GM18498 (cell line): ENCODE results near the gene SRPK3.
"Not testable (repeated sequence)": the region's sequence is repeated elsewhere in the genome, so short reads cannot be mapped to it uniquely, and the experiment has no call there.

Experiments
- ATAC-seq: cut with Tn5 transposase; IDR thresholded peaks from one replicate; pipeline ENCODE4 v1.9.1; 2021; ENCODE audit warnings: mild to moderate bottlenecking, moderate library complexity; ENCODE audit not compliant: unreplicated experiment

The SRPK3 gene

DNA sequence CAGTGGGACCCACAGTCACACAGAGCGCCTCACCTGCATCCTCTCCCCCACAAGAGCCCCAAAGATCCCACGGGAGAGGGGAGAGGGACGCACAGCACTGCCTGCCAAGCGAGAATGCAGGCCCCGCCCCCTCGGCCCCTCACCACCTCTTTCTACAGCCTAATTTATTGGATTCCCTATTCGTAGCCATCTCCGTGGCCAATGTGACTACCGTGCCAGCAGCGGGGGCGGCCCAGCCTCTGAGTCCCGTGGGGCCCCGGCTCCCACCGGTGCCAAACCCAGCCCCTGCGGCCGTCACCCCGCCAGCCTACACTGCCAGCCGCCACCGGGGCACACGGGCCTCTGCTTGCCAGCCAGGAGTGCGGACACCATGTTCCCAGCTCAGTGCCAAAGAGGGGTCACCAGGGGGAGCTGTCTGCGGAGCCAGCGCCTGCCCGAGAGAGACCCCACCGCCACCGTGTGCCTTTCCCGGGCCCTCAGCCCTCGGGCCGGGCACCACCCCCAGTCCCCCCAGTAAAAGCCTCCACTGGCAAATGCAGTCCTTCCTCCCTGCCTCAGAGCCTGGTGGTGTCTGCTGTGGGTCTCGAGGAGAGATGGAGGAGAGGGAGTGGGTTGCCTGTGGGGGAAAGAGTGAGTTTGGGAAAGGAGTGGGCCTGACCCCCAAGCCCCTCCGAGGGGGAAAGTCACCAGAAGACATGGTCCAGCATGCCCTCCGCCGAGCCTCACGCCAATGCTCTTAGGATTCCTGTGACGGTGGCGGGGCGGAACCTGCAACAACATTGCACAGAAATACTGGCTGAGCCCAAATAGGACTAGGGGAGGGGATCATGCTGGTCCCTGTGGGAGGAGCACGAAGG, 36.4 kb upstream of the SRPK3 start:
- no peak for ATAC-seq

DNA sequence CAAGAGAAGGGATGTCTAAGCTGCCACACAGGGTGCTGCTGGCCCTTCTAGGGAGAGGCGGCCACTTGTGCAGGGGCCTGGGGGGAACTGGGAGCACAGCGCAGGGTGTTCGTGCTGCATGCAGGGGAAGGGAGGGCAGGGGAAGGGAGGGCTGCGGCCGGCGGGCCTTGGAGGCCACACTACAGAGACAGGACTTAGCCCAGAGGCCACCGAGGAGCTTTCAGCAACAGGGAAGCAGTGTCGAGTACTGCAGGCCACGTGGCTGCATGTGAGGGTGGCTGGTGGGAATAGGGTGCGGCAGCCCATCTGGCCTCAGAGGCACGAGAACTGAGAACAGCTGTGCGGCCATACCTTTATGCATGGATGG, 35.8 kb upstream of the SRPK3 start:
- not testable (repeated sequence) for ATAC-seq

DNA sequence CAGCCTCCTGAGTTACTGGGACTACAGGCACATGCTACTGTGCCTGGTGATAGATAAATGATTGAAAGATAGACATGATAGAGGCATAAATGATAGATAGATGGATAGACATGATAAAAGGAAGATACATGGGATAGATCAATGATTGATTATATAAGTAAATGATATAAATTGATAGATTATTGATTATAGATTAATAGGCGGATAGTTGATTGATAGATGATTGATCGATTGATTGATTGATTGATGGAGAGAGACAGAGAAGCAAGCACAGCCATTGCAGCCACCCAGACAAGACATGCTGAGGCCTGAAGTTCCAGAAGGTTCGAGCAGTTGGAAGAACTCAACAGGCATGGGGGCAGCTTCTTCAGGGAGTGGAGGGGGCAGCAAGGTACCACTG, 34.5 kb upstream of the SRPK3 start:
- ATAC-seq, result no peak

DNA sequence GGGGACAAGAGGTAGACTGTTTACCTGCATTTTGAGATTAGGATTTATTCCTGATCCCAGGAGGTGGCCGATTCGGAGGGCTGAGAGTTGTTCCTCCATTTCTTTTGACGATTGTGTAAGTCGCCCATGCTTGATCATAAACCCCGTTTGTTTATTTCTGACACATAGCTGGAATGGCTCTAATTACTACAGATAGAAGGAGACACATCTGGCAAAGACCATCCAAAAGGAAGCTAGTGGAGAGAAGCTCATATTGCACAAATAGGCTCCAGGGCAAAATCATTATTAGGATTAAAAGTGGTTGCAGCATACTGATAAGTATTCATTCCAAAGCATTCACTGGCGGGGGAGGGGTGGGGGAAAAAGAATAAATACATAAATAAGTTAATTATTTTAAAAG, 33.9 kb upstream of the SRPK3 start:
- not testable (repeated sequence) for ATAC-seq

DNA sequence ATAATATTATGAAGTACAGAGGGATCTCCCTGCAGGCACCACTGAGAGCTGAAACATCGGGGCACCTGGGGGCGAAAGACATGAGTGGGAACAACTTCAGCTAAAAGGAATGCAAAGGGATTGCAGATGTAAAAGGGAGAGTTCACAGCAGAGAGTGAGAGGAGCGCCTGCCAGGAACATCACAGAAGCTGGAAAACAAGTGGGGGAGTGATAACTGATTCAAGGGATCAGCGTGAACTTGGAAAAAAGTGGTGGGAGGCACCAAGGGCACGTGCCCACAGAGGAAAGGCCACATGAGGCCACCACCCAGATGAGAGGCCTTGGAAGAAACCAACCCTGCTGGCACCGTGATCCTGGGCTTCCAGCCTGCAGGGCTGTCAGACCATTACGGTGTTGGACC, 31.8 kb upstream of the SRPK3 start:
- ATAC-seq, result not testable (repeated sequence)

DNA sequence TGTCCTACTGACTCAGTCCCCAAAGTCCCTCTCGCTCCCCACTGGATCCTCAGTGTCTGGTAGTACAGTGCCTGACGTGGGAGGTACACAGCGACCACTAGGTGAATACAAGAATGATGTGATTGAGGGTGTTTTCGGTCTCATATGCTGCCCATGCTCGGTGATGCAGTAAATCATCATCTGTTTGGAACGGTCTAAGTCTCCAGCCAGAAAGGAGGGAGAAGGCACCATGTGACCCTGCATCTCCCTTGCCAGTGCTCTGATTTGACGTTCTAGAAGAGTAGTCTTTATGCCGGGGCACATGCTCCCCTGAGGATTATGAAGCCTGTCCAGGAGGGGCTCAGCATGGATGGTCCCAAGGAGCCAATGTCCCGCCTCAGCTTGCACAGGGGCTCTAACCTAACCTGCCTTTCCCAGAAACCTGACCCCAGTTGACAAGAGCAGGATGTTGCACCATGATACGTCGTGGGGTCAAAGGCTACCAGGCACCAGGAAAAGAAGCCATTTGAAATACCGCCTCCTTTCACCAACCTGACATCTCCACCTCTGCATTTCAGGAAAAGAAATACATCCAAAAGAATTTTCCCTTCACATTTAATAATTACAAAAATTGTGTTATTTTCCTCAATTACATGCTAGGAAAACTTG, 30.6 kb upstream of the SRPK3 start:
- no peak for ATAC-seq

DNA sequence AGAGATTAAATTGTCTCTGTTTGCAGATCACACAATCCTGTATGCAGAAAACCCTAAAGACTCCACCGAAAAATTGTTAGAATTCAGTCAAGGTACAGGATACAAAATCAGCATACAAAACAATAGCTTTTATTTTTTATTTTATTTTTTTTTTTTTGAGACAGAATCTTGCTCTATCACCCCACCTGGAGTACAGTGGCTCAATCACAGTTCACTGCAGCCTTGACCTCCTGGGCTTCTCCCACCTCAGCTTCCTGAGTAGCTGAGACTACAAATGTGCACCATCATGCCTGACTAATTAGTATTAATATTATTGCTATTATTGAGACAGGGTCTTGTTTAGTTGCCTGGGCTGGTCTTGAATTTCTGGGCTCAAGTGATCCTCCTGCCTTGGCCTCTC, 25.7 kb upstream of the SRPK3 start:
- ATAC-seq, result no peak

DNA sequence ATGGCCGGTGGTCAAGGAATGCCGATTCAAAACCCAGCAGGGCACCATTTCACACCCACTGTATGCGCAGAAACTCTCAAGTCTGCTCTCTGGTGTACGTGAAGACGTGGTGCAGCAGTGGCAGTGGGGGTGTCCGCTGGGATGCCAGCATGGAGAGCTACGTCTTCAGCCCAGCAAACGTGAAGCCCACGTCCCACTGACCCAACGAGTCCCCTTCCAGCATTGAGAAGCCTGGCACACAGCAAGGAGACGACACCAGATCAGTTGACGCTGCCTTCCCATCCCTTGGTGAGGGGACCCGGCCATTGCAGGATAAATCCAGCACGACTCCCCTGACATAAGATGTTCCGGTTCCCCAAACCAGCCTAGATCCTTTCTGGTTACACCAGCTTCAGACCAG, 19.0 kb upstream of the SRPK3 start:
- ATAC-seq, result no peak

DNA sequence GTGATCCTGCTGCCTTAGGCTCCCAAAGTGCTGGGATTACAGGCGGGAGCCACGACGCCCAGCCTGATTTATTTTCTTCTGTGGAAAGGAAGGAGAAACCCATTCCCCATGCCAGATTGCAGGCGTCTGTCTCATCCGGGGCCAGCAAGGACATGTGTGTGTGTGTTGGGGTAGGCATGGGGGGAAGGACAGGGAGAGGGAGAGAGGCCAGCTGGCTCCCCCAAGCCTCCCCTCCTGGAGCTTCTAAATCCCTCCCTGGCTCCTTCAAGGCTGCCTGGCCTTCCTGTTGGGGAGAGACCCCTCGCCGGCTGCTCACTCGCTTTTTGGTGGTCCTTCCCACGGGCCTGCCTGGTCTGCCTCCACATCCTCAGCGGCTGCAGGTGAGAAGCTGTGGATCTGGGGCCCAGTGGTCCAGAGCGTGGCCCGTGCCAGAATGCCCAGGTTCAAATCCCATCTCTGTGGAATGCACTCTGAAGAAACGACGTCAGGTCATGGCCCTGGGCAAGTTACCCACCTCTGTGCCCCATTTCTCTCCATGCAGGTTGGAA, 18.1 kb upstream of the SRPK3 start:
- no peak for ATAC-seq

DNA sequence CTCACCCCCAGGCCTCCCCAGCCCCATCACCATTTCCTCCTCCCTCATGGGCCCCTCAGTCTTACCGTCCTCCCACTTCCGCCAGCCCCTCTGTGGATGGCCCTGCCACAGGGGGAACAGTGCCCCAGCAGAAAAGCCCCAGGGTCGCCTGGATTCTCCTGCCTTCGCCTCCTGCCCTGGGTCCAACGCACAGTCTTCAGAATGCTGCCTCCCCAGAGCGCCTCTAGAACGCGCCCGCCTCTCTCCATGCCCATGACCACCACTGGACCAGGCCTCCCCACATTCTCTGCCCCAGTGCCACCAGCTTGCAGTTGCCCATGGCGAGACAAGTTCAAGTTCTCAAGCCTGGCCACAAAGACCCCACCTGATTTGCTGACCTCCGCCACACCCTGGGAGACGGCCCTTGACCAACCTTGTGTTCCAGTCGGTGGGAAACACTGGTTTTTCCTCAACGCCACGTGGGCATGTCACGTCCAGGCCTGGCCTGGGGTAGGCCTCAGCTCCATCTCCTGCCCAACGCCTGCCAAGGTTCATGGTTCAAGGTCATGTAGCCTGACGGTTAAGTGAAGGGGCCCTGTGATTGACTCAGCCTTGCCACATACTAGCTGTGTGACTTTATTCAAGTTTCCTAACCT, 17.4 kb upstream of the SRPK3 start:
- no peak for ATAC-seq

DNA sequence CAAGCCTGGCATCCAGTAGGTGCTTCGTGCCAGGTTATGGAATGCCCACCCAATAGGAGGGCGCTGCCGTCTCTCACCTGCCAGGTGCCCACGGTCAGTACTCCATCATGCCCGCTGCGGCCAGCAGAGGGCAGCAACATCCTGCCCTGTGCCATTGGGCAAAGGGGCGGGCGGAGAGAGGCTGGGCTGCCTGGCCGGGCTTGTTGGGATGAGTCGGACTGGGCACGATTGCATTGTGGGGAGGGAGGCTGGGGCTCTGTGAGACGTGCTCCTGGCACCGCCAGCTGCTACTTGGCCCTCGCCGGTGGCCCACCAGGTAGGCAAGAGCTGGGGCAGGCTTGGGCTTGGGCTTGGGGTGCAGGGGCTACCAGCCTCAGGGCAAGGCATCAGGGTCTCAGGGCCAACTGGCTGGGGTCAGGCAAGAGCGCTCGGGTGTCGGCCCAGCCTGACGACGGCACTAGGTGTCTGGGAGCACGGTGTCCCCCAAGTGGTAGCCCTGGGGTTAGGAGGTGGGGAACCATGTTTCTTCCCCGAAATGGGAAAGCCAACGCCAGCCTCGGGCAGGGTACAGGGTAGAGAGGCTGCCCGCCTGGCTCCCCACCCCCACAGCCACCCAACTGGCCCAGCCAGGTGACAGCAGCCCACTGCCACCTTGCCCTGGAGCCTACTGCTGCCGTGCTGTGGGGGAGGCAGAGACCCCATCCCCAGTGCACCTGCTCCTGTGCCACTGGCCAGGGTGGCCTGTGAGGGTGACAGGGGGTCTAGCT, 16.7 kb upstream of the SRPK3 start, which contains the start of gene PLXNB3:
PLXNB3 (plus strand) TSS at position 261 of the 767 bp plus-strand sequence. CDS start 1,287 bp downstream, outside the sequence.
- no peak for ATAC-seq

DNA sequence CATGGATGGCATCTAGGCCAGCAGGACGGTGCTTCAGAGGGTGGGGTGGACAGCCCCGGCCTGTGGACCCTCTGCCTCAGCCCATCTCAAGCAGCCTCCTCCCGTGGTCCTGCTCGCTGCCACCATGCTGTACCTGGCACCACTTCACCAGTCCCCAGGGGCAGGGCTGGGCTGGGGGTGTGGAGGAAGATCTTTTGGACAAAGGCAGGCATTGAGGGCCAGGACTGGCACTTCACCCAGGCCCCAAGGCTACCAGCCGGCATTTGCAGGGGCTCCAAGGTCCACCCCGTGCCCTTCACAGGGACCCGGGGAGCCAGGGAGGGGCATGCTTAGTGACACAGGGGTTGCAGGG, 16.1 kb upstream of the SRPK3 start:
- no peak for ATAC-seq

DNA sequence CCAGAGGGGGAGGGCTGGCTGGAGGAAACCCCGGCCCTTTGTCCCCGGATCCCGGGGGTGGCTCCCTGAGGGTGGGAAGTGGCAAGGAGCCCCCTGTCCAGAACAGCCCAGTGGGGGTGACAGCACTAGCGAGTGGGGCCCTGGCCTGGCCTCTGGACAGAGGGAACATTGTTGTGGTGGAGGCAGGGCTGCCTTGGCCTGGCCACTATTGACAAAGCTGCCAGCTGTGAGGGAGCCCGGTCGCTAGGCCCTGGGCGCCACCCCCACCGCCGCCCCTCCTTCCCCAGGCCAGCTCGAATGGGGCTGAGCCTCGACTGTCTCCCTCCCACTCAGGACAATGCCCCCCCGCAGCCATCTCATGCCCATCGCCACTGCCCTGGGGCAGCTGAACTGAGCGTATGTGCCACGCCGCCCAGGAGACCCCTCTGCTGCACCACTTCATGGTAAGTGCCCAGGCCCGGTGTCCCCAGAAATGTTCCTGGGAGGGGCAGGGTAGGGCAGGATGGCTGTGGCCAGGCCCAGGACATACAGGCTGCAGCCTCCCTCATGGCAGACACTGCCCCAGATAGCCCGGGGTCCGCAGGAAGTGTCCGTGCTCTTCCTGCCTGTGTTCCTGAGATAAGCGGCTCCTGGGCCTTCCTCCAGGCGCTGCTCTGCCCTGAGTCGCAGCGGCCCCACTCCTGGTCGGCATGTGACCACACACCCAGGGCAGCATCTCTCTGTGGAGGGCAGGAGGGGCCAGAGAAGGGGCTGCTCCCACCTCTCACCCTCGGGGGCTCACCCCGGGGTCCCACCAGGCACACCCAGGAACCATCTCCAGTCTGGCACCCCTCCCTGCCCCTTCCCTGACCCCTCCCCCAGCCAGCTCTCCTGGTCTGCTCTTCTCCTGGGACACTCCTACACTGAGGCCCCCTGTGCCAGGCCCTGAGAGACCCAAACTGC, 15.4 kb upstream of the SRPK3 start:
- ATAC-seq, result no peak

DNA sequence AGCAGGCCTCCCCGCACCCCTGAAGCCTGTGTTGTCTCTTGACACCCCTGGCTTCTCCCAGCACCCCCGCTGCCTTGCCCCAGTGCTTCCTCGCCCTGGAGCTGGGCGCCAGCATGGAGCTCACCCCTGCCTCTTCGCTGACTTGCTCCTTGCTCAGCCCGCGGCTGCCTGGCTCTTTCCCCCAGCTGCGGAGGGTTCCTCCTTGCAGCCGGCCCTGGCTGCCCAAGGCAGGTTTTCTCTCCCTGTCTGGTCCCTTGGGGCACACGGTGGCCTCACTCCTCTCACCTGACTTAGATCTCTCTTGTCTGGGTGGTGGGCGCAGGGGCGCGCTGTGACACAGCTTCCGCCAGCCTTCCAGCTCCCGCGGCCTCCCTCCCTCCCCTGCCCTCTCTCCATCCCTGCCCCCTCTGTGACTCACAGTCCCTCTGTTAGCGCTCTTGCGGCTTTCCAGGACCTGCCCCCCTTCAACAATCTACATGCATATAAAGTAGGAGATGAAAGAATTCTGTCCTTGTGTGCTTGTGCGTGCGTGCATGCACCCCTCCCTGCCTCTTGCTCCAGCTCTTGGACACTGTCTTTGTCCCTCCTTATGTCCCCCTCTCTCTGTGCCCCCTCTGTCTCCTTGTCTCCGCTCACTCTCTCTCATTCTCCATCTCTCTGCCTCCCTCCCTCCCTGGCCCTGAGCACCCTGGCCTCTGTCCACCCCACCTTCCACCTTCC, 14.6 kb upstream of the SRPK3 start:
- ATAC-seq, result no peak

DNA sequence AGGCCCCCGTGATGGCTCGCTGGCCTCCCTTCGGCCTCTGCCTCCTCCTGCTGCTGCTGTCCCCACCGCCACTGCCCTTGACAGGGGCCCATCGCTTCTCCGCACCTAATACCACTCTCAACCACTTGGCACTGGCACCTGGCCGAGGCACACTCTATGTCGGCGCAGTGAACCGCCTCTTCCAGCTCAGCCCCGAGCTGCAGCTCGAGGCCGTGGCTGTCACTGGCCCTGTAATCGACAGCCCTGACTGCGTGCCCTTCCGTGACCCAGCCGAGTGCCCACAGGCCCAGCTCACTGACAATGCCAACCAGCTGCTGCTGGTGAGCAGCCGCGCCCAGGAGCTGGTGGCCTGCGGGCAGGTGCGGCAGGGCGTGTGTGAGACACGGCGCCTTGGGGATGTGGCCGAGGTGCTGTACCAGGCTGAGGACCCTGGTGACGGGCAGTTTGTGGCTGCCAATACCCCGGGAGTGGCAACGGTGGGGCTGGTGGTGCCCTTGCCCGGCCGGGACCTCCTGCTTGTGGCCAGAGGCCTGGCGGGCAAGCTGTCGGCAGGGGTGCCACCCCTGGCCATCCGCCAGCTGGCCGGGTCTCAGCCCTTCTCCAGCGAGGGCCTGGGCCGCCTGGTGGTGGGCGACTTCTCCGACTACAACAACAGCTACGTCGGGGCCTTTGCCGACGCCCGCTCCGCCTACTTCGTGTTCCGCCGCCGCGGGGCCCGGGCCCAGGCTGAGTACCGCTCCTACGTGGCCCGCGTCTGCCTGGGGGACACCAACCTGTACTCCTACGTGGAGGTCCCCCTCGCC, 13.8 kb upstream of the SRPK3 start:
- no peak for ATAC-seq

DNA sequence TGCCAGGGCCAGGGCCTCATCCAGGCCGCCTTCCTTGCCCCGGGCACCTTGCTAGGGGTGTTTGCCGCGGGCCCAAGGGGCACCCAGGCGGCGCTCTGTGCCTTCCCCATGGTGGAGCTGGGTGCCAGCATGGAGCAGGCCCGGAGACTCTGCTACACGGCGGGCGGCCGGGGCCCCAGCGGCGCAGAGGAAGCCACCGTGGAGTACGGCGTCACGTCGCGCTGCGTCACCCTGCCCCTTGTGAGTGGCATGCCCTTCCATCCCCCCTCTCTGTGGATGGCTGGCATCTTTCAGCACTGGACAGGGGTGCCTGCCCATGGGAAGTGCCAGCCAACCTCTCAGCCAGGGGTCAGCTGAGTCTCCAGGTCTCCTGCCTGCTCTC, 13.2 kb upstream of the SRPK3 start:
- no peak for ATAC-seq

DNA sequence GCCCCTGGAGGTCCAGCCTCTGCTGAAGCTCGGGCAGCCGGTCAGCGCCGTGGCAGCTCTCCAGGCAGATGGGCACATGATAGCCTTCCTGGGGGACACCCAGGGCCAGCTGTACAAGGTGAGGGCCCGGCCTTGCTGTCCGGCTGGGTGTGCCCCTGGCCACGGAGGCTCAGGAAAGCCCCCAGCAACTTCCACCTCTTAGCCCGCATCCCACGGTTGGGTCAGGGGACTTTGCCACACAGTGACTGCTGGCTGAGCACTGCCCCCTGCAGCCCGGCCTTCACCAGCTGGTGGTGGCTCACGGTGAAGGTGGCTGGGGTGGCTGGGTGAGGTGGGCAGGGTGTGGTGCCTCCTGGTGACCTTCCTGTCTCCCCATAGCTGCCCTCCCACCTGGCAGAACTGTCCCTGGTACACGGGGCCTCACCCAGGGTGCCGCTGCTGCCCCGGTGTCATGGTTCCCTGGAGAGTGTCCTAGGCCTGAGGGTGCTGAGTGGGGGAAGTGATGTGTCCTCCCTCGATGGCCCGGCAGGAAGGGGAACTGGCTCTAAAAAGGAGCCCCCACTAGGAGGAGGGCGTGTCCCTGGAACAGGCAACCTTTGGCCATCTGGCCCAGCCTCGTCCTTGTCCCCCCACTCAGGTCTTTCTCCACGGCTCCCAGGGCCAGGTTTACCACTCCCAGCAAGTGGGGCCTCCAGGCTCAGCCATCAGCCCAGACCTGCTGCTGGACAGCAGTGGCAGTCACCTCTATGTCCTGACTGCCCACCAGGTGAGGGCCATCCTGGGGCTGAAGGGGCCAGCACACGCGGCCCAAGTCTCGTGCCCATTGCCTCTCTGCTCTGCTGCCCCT, 12.3 kb upstream of the SRPK3 start:
- no peak for ATAC-seq
